NCI-H2196 (cell line): ENCODE data around the gene CMKLR1.

Source experiments
- DNase-seq: peaks from one replicate; lab custom pipeline; 2025; ENCODE audit not compliant: unreplicated experiment; lab: John Stamatoyannopoulos, UW

The CMKLR1 gene

GRCh38 chr12:108338915-108339657 lies at the start of gene CMKLR1:
CMKLR1 (minus strand) TSS chr12:108339311; CDS start chr12:108293591, 45,720 bp downstream.
- DNase-seq: no peak

- no peak for DNase-seq
These were observed 48.7 kb upstream of the CMKLR1 start for GRCh38 chr12:108387771-108388170.

GRCh38 chr12:108386709-108387360 lies 47.7 kb upstream of the CMKLR1 start:
- no peak for DNase-seq

GRCh38 chr12:108382437-108382801 lies 43.3 kb upstream of the CMKLR1 start:
- no peak for DNase-seq

- no peak for DNase-seq
These were observed 42.8 kb upstream of the CMKLR1 start for GRCh38 chr12:108381787-108382436.

GRCh38 chr12:108380382-108380781 lies 41.3 kb upstream of the CMKLR1 start:
- DNase-seq: no peak

- no peak for DNase-seq
These were observed 40.7 kb upstream of the CMKLR1 start for GRCh38 chr12:108379823-108380222.

- no peak for DNase-seq
These were observed 39.8 kb upstream of the CMKLR1 start for GRCh38 chr12:108378926-108379325.

- DNase-seq: no peak
These were observed 38.1 kb upstream of the CMKLR1 start for GRCh38 chr12:108377260-108377659.

GRCh38 chr12:108375986-108376663 lies 37.0 kb upstream of the CMKLR1 start:
- DNase-seq: no peak

- DNase-seq: no peak
These were observed 35.6 kb upstream of the CMKLR1 start for GRCh38 chr12:108374596-108375320.

GRCh38 chr12:108373111-108373510 lies 34.0 kb upstream of the CMKLR1 start:
- DNase-seq: no peak

- DNase-seq: no peak
These were observed 32.8 kb upstream of the CMKLR1 start for GRCh38 chr12:108371801-108372344.

- DNase-seq: no peak
These were observed 31.3 kb upstream of the CMKLR1 start for GRCh38 chr12:108370415-108370814.

GRCh38 chr12:108369736-108370396 lies 30.8 kb upstream of the CMKLR1 start:
- DNase-seq: no peak

GRCh38 chr12:108368089-108368488 lies 29.0 kb upstream of the CMKLR1 start:
- DNase-seq: no peak

- no peak for DNase-seq
These were observed 28.3 kb upstream of the CMKLR1 start for GRCh38 chr12:108367436-108367835.

- no peak for DNase-seq
These were observed 26.2 kb upstream of the CMKLR1 start for GRCh38 chr12:108365324-108365723.

GRCh38 chr12:108364879-108365278 lies 25.8 kb upstream of the CMKLR1 start:
- DNase-seq: no peak

GRCh38 chr12:108363565-108363964 lies 24.5 kb upstream of the CMKLR1 start:
- no peak for DNase-seq
